ENCODE data around the gene ANKH.

The ANKH gene

DNA sequence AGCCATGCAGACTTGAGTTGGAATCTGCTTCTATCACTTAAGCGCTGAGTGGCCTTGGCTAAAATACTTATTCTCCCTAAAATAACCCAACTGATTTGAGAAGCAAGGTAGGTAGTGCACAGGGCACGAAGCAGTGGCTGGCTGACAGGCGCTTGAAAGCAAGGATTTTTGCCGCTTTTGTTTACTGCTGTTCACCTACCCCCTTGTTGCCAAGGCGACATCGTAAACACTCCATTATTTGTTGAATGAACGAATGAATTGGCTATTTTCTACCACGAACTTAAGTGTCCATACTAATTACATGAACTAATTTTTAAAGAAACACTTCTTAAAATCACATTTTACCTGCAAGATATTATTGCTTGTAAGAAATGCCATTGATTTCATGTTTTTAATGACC, 98.0 kb downstream of the ANKH start:
- Mint-ChIP-seq H3K4me3 (no peak overlapping the region), H3K36me3 (ENCODE audit: low read depth) (peaks cover 24% of the 10 kb centered on the region), H3K9me3 (no peaks in the 10 kb centered on the region), H3K27me3 (no peaks in the 10 kb centered on the region), H3K4me1 (ENCODE audit: low read depth) (peaks cover 15% of the 10 kb centered on the region), H3K27ac (no peak overlapping the region)
- intact Hi-C loops (cut with micrococcal nuclease): no loop called here

DNA sequence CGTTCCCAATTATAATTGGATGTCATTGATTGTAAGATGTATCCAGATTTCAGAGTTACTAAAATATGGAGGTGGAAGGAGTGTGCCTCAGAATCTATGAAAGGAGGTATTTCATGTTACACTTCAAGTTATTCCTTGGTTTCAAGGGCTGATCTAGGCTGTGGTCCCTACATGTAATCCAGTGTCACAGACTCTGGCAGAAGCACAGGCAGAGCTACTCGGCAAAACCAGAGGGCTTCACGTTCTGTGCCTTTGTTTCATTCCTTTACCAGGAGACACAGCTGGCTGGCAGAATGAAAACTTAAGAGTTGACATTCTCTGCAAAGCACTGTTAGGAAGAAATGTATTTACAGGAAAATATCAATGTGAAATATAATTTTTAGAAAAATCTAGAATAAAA, 99.6 kb downstream of the ANKH start:
- Mint-ChIP-seq H3K9me3 (no peaks in the 10 kb centered on the region), H3K27me3 (no peaks in the 10 kb centered on the region), H3K4me3 (no peak overlapping the region), H3K36me3 (ENCODE audit: low read depth) (peaks cover 28% of the 10 kb centered on the region), H3K27ac (no peak overlapping the region), H3K4me1 (ENCODE audit: low read depth) (peaks cover 18% of the 10 kb centered on the region)
- intact Hi-C loops (cut with micrococcal nuclease): no loop called here

DNA sequence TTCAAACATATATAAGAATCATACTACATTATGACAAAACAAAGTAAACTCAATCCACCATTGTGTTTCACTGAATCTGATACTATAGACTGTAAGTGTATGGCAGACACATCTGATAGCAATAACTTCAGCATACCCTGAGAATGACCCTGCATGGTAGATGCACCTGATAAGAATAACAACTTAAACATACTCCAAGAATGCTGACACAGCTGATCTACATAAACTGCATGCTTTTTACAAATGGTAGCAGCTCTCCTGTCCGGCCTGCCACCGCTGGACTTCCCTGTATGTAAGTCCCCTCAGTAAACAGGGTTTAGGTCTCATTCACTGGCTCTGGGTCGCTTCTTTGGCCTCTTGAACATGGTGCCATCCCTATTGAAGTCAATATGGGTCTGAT, 100.4 kb downstream of the ANKH start:
- H3K9me3 Mint-ChIP-seq: no peaks in the 10 kb centered on the region
- intact Hi-C loops (cut with micrococcal nuclease): no loop called here
- H3K36me3 Mint-ChIP-seq (ENCODE audit: low read depth): peaks cover 34% of the 10 kb centered on the region

DNA sequence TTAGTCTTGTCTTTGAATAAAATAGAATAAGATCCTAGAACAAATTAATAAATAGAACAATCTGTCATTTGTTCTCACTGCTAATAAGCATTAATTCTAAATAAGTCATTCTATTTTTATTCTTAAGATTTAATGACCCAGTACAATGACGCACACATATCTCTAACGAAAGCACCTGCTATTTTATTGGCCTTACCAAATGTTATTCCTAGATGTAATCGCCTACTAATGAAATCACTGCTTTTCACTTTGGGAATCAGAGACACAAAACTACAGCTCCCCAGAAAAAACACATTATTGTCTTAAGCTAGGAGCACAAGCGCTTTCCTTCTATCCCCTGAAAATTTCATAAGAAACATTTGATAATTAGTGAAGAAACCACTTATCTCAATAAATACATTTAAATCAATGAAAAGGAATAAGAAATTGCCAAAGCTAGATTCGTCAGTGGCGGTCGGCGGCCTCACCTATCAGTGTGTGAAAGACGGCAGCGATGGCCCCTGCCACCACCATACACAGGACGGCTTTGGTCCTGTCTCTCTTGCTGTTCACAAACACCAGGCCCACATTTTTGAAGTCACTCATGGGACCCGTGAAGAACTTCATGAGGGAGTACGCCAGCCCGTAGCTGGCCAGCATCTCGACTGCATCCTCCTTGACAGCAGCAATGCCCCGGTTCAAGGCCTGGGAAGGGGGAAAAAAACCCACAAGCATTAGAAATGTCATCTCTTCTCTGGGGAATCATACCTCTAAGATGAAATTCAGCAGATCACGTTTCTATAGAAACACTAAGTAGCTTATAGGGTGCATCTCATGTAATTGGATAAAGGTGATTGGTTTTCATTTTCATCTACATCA, 102.8 kb downstream of the ANKH start:
- H3K4me1 Mint-ChIP-seq (ENCODE audit: low read depth): peaks cover 7% of the 10 kb centered on the region
- intact Hi-C loops (cut with micrococcal nuclease): no loop called here
- H3K4me3 Mint-ChIP-seq: no peak overlapping the region
- H3K27ac Mint-ChIP-seq: no peak overlapping the region
- H3K9me3 Mint-ChIP-seq: no peaks in the 10 kb centered on the region
- H3K36me3 Mint-ChIP-seq (ENCODE audit: low read depth): peaks cover 37% of the 10 kb centered on the region
- no peaks in the 10 kb centered on the region for H3K27me3 Mint-ChIP-seq

More for the DNA sequence above, 100.4 kb downstream of the ANKH start:
- Mint-ChIP-seq H3K27me3 (no peaks in the 10 kb centered on the region), H3K4me1 (ENCODE audit: low read depth) (peaks cover 16% of the 10 kb centered on the region), H3K4me3 (no peak overlapping the region), H3K27ac (no peak overlapping the region)

DNA sequence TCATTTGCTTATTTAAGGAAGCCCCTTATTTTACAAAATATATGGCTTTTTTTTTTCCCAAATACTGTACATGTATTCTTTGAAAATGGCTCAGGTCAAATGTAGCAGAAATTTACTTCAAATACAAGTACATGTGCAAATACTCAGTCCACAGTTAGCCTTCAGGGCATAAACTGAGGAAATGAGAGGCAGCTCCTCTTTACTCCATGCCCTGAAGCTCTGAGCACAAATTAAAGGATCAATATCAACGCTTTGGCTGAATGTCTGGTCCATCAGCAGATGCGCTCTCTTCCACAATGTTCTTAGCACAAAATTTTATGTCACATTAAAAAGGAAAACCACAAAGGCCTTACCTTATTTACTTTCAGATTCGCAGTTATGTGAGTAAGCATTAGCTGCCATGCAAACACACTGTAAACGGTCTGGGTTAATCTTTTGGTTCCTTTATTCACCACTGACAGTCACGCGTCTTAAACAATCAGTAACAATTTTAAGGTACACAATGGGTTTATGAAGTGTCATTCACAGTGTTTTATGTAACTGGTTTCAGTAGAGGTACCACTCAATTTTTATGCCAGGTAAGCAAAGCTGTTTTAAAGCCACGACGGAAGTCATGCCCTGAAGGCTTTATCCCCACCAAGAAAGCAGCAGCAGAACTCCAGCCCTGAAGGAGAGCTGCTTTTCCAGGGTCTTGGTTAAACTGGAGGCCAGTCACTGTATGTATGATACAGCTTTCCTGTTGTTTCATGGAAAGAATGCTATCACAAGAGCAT, 103.7 kb downstream of the ANKH start:
- H3K27ac Mint-ChIP-seq: no peak overlapping the region
- intact Hi-C loops (cut with micrococcal nuclease): no loop called here
- no peak overlapping the region for H3K4me3 Mint-ChIP-seq
- peaks cover 7% of the 10 kb centered on the region for H3K4me1 Mint-ChIP-seq (ENCODE audit: low read depth)
- H3K27me3 Mint-ChIP-seq: no peaks in the 10 kb centered on the region
- H3K36me3 Mint-ChIP-seq (ENCODE audit: low read depth): peaks cover 37% of the 10 kb centered on the region
- H3K9me3 Mint-ChIP-seq: no peaks in the 10 kb centered on the region

DNA sequence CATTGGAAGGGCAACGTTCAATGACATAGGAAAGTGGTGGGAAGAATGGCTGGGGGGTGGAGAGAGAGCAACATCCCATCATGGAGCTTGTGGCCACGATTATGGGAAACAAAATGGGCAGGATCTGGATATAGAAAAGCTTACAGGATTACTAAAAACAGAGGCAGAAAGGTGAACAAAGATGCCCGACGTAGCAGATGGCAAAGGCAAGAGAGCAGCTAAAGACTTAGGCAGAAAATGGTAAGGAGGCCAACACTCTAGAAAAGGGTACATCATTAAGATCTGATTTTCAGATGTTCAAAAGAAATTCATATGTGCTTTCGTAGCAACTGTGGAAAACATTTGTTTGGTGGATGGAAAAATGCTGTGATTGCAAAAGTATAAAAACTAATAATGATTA, 104.5 kb downstream of the ANKH start:
- intact Hi-C loops (cut with micrococcal nuclease): no loop called here
- Mint-ChIP-seq H3K4me3 (no peak overlapping the region), H3K27ac (no peak overlapping the region), H3K9me3 (no peaks in the 10 kb centered on the region), H3K27me3 (no peaks in the 10 kb centered on the region), H3K36me3 (ENCODE audit: low read depth) (peaks cover 37% of the 10 kb centered on the region), H3K4me1 (ENCODE audit: low read depth) (peaks cover 7% of the 10 kb centered on the region)

DNA sequence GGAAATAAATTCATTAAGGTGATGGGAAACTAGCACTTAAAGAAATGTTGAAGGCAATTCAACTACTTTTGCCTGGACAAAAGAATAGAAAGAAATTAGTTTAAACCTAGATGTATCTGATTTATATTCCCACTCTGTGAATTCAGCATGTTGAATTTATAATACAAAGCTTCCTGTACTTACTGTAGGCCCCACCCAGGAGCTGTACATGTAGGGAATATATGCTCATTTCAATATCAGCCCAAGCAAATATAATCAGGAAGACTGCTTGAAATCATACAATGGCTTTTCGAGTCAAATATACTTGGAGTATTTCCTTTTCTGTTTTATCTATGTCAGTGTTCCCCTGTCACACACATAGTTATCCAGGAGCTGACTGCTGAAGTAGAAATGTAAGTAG, 105.0 kb downstream of the ANKH start:
- H3K4me3 Mint-ChIP-seq: no peak overlapping the region
- no peaks in the 10 kb centered on the region for H3K27me3 Mint-ChIP-seq
- H3K4me1 Mint-ChIP-seq (ENCODE audit: low read depth): peaks cover 7% of the 10 kb centered on the region
- H3K9me3 Mint-ChIP-seq: no peaks in the 10 kb centered on the region
- intact Hi-C loops (cut with micrococcal nuclease): no loop called here
- H3K36me3 Mint-ChIP-seq (ENCODE audit: low read depth): peaks cover 37% of the 10 kb centered on the region
- H3K27ac Mint-ChIP-seq: no peak overlapping the region

DNA sequence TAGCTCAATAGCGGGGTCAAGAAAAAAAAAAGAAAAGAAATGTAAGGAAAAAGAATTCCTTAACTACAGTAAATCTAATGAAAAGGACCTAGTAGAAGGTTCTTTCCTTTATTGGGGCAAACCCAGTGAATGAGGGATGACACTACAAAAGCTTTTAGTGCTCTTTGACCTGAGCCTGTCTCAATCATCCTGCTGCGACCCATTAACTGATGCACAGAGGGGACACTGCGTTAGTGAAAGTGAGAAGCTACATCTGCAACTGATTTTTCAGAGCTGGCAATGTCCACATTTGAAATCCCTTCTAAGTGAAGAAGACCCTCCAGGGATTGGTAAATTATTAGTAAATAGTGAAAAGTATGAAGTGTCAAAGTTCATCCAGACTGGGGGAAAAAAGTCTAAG, 106.0 kb downstream of the ANKH start:
- Mint-ChIP-seq H3K36me3 (ENCODE audit: low read depth) (peaks cover 37% of the 10 kb centered on the region), H3K4me3 (no peak overlapping the region), H3K9me3 (no peaks in the 10 kb centered on the region), H3K27me3 (no peaks in the 10 kb centered on the region), H3K4me1 (ENCODE audit: low read depth) (peaks cover 15% of the 10 kb centered on the region), H3K27ac (no peak overlapping the region)
- intact Hi-C loops (cut with micrococcal nuclease): no loop called here

DNA sequence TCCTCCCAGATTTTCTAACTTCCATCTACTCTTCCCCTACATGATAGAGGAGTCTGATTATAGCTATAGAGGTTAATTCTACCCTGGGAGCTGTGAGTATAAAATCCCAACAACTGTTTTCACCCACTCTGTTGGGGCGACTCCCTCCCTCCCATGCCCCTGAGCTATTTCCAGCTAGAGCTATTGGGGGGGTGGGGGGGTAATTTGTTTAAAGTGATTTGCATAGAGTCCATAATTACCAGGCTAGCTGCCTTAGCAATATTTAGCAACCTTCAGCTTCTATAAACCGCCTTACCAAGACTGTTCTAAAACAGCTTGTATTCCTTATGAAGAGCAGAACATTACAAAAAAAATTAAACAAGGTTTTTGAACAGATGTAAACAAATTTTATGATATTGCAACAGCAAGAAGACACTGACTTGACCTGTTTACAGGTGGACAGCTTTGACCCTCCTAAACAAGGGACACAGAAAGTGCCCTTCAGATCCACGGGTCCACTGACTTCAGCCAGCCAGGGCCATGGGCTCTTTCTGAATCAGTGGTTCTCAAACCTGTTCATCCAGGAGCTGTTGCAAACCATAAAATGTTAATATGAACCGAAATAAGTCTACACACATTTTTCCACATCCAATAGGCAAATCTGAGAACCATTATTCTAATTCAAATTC, 108.9 kb downstream of the ANKH start:
- peaks cover 34% of the 10 kb centered on the region for H3K36me3 Mint-ChIP-seq (ENCODE audit: low read depth)
- no peaks in the 10 kb centered on the region for H3K9me3 Mint-ChIP-seq
- no peak overlapping the region for H3K4me3 Mint-ChIP-seq
- intact Hi-C loops (cut with micrococcal nuclease): no loop called here
- H3K4me1 Mint-ChIP-seq (ENCODE audit: low read depth): peaks cover 43% of the 10 kb centered on the region
- no peaks in the 10 kb centered on the region for H3K27me3 Mint-ChIP-seq
- H3K27ac Mint-ChIP-seq: peak overlapping the region; percentile 60

DNA sequence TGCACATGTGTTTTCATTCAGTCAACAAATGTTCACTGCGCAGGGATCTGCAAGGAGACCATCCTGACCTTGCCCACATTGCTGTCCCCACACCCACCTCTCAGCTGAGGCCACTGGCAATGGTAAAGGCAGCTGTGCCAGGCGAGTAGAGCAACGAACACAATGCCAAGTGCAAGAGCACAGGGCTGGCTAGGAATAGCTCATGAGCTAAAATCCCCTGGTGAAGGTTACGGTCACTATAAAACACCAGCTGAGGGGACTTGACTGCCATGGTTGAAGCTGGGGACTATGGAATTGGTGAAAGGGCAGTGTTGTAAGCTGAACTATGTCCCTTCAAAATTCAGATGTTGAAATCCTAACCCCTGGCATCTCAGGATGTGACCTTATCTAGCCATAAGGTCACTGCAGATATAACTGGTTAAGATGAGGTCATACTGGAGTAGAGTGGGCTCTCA, 111.0 kb downstream of the ANKH start:
- no peaks in the 10 kb centered on the region for H3K9me3 Mint-ChIP-seq
- H3K27me3 Mint-ChIP-seq: no peaks in the 10 kb centered on the region
- intact Hi-C loops (cut with micrococcal nuclease): no loop called here
- H3K4me3 Mint-ChIP-seq: no peak overlapping the region
- peaks cover 20% of the 10 kb centered on the region for H3K36me3 Mint-ChIP-seq (ENCODE audit: low read depth)
- H3K4me1 Mint-ChIP-seq (ENCODE audit: low read depth): peaks cover 43% of the 10 kb centered on the region
- H3K27ac Mint-ChIP-seq: peak overlapping the region; percentile 96

DNA sequence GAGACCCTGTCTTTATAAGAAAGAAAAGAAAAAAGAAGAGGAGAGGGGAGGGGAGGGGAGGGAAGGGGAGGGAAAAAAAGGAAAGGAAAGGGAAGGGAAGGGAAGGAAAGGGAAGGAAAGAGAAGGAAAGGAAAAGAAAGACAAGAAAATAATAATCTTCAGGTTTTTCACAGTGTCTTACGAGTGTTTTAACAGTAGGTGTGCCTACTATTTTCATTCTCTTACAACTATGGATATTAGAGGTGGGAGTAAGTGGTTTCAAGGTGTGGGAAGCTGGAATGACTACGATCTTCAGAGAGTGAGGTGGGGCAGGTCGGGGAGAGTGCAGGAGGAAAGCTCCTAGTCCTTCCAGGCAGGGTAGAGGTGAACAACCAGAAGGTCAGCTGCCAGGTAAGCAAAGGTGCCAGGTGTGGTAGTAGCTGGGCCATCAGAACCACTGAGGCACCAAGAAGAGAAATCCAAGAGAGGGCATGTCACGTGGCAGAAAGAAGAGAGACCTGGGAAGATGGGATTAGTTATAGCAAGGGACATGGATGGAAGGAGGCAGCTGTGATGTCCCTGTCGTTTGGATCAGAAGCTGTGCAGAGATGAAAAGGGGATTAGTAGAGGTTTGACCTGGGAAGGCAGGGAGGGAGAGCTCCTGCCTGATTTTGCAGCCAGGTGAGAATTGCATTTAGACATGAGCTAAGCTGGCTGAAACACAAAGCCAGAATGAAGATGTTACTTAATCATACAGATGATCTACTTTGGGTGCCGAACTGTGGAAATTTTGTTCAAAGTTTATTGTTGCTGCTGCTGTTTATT, 111.6 kb downstream of the ANKH start:
- Mint-ChIP-seq H3K27me3 (no peaks in the 10 kb centered on the region), H3K4me1 (ENCODE audit: low read depth) (peaks cover 43% of the 10 kb centered on the region), H3K27ac (peak overlapping the region; percentile 96), H3K36me3 (ENCODE audit: low read depth) (peaks cover 15% of the 10 kb centered on the region), H3K9me3 (no peaks in the 10 kb centered on the region), H3K4me3 (no peak overlapping the region)
- intact Hi-C loops (cut with micrococcal nuclease): loop anchor here (5.0 kb wide), 1 partner anchor 47 kb away; no protein-coding TSS in a partner anchor

DNA sequence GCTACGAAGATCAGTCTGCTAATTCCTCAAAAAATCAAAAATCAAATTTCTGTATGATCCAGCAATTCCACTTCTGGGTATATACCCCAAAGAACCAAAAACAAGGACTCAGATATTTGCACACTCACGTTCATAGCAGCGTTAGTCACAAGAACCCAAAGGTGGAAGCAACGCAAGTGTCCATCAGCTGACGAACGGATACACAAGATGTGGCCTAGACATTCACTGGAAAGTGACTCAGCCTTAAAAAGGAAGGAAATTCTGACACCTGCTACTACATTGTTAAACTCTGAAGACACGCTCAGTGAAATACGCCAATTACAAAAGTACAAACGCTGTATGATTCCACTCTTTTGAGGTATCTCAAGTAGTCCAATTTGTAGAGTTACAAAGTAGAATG, 113.7 kb downstream of the ANKH start:
- intact Hi-C loops (cut with micrococcal nuclease): loop anchor here (5.0 kb wide), 1 partner anchor 49 kb away; no protein-coding TSS in a partner anchor
- Mint-ChIP-seq H3K4me1 (ENCODE audit: low read depth) (peaks cover 49% of the 10 kb centered on the region), H3K4me3 (peak overlapping the region; percentile 22), H3K27ac (peak overlapping the region; percentile 96), H3K36me3 (ENCODE audit: low read depth) (peaks cover 31% of the 10 kb centered on the region), H3K9me3 (no peaks in the 10 kb centered on the region), H3K27me3 (no peaks in the 10 kb centered on the region)

DNA sequence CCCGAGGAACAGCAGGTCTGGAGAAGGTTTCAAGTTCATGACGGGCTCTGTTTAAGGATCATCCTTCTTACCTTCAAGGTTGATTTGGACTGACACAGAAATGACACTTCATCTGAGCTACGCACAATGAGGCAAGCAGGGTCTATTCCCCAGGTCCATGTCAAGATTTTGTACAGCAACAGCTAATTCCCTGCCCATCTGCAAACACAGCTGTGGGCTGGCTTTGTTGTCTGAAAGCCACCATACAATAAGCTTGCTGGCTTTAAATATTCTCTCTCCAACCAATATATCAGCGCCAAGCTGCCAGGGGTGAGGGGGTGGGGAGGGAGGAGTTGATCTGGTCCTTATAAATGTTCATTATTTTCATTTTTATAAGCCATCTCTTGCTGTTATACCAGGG, 115.1 kb downstream of the ANKH start:
- H3K27me3 Mint-ChIP-seq: no peaks in the 10 kb centered on the region
- intact Hi-C loops (cut with micrococcal nuclease): loop anchor here (5.0 kb wide), 1 partner anchor 51 kb away; no protein-coding TSS in a partner anchor
- no peaks in the 10 kb centered on the region for H3K9me3 Mint-ChIP-seq
- H3K4me3 Mint-ChIP-seq: no peak overlapping the region
- H3K36me3 Mint-ChIP-seq (ENCODE audit: low read depth): peaks cover 38% of the 10 kb centered on the region
- H3K27ac Mint-ChIP-seq: no peak overlapping the region
- H3K4me1 Mint-ChIP-seq (ENCODE audit: low read depth): peaks cover 55% of the 10 kb centered on the region

Measured in dendritic cell treated with granulocyte-macrophage colony-stimulating factor and Interleukin-4, amounts not matched to agents 40 ng/mL and 50 ng/mL, for 4 days (primary cell).